GM18520 (cell line): ENCODE data around the gene PSEN1.
"Not testable (repeated sequence)": the region's sequence is repeated elsewhere in the genome, so short reads cannot be mapped to it uniquely, and the experiment has no call there.

Source experiments
- ATAC-seq: cut with Tn5 transposase; IDR thresholded peaks from one replicate; pipeline ENCODE4 v1.9.1; 2021; ENCODE audit not compliant: unreplicated experiment

Gene PSEN1

GRCh38 chr14:73162251-73162650, 25.9 kb downstream of the PSEN1 start:
- no peak for ATAC-seq

- ATAC-seq = no peak
Observed at GRCh38 chr14:73166399-73166798, 30.1 kb downstream of the PSEN1 start.

- ATAC-seq = no peak
Observed at GRCh38 chr14:73167727-73168126, 31.4 kb downstream of the PSEN1 start.

GRCh38 chr14:73168274-73168673, 32.0 kb downstream of the PSEN1 start:
- no peak for ATAC-seq

- no peak for ATAC-seq
Observed at GRCh38 chr14:73168691-73169090, 32.4 kb downstream of the PSEN1 start.

- not testable (repeated sequence) for ATAC-seq
Observed at GRCh38 chr14:73169855-73170254, 33.5 kb downstream of the PSEN1 start.

- ATAC-seq = no peak
Observed at GRCh38 chr14:73170686-73171085, 34.4 kb downstream of the PSEN1 start.

GRCh38 chr14:73172500-73172899, 36.2 kb downstream of the PSEN1 start:
- ATAC-seq = no peak

GRCh38 chr14:73173092-73173735, 36.9 kb downstream of the PSEN1 start:
- ATAC-seq = no peak

- ATAC-seq = no peak
Observed at GRCh38 chr14:73176685-73177084, 40.4 kb downstream of the PSEN1 start.

- ATAC-seq = no peak
Observed at GRCh38 chr14:73180385-73180805, 44.1 kb downstream of the PSEN1 start.

GRCh38 chr14:73180969-73181368, 44.7 kb downstream of the PSEN1 start:
- not testable (repeated sequence) for ATAC-seq

GRCh38 chr14:73188501-73188911, 52.2 kb downstream of the PSEN1 start:
- ATAC-seq = no peak

GRCh38 chr14:73189651-73190050, 53.3 kb downstream of the PSEN1 start:
- ATAC-seq = no peak

GRCh38 chr14:73191441-73191840, 55.1 kb downstream of the PSEN1 start:
- ATAC-seq = no peak

- not testable (repeated sequence) for ATAC-seq
Observed at GRCh38 chr14:73194306-73194705, 58.0 kb downstream of the PSEN1 start.

- ATAC-seq = no peak
Observed at GRCh38 chr14:73198253-73198652, 61.9 kb downstream of the PSEN1 start.

GRCh38 chr14:73203527-73203926, 67.2 kb downstream of the PSEN1 start:
- ATAC-seq = no peak

GRCh38 chr14:73207615-73208014, 71.3 kb downstream of the PSEN1 start:
- no peak for ATAC-seq

- ATAC-seq = no peak
Observed at GRCh38 chr14:73208390-73208789, 72.1 kb downstream of the PSEN1 start.

GRCh38 chr14:73208846-73209245, 72.5 kb downstream of the PSEN1 start:
- ATAC-seq = no peak

GRCh38 chr14:73209953-73210352, 73.6 kb downstream of the PSEN1 start:
- no peak for ATAC-seq
